PFSK-1 (cell line): ENCODE measurements around the gene CIAO2B.

Source experiments
- POLR2AphosphoS5 ChIP-seq: IDR thresholded peaks from 2 replicates; pipeline ENCODE4 v1.6.1; 2012; ENCODE audit warnings: low read depth, mild to moderate bottlenecking, control low read depth, low read length, moderate library complexity
- SIN3A ChIP-seq: IDR thresholded peaks from 2 replicates; pipeline ENCODE4 v1.6.1; 2012; ENCODE audit warnings: mild to moderate bottlenecking, low read length, moderate library complexity, borderline replicate concordance; ENCODE audit not compliant: insufficient read depth
- TF ChIP-seq, protein P1 (sequence below), 2 experiments: IDR thresholded peaks; 2 replicates each; pipeline versions ENCODE4 v1.6.1 to v1.8.0; 2011 to 2012; ENCODE audit warnings: low read depth in 2 of 2, low read length in 2 of 2, control low read depth in 1 of 2, inconsistent platforms in 1 of 2, mild to moderate bottlenecking in 1 of 2, moderate library complexity in 1 of 2; ENCODE audit not compliant: insufficient read depth in 1 of 2

DNA sequence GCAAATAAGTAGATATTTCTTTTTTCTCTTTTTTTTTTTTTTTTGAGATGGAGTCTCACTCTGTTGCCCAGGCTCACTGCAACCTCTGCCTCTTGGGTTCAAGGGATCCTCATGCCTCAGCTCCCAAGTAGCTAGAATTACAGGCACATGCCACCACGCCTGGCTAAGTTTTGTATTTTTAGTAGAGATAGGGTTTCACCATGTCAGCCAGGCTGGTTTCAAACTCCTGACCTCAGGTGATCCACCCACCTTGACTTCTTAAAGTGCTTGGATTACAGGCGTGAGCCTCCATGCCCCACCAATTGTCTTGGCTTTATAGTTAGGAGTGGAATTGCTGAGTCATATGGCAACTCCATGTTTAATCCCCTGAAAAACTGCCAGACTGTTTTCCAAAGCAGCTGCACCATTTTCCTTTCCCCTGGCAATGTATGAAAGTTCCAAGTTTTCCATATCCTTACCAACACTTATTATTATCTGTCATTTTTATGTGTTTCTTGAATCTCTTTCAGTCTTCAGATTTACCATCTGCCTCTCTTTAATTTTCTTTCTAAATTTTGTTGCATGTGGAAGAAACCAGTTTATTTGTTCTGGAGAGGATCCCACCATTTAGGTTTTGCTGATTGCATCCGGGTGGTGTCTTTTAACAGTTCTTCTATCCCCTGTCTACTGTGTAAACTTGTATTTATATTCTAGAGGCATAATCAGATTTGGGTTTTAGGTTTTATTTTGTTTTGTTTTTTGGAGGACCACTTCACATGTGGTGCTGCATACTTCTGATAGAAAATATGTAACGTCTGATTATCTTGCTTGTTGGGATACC, 17.0 kb upstream of the CIAO2B start:
- TF ChIP-seq, protein P1, sequence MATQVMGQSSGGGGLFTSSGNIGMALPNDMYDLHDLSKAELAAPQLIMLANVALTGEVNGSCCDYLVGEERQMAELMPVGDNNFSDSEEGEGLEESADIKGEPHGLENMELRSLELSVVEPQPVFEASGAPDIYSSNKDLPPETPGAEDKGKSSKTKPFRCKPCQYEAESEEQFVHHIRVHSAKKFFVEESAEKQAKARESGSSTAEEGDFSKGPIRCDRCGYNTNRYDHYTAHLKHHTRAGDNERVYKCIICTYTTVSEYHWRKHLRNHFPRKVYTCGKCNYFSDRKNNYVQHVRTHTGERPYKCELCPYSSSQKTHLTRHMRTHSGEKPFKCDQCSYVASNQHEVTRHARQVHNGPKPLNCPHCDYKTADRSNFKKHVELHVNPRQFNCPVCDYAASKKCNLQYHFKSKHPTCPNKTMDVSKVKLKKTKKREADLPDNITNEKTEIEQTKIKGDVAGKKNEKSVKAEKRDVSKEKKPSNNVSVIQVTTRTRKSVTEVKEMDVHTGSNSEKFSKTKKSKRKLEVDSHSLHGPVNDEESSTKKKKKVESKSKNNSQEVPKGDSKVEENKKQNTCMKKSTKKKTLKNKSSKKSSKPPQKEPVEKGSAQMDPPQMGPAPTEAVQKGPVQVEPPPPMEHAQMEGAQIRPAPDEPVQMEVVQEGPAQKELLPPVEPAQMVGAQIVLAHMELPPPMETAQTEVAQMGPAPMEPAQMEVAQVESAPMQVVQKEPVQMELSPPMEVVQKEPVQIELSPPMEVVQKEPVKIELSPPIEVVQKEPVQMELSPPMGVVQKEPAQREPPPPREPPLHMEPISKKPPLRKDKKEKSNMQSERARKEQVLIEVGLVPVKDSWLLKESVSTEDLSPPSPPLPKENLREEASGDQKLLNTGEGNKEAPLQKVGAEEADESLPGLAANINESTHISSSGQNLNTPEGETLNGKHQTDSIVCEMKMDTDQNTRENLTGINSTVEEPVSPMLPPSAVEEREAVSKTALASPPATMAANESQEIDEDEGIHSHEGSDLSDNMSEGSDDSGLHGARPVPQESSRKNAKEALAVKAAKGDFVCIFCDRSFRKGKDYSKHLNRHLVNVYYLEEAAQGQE (IDR thresholded peaks at IDR 0.05; ENCODE audit: insufficient read depth in 1 of 2, low read depth in 2 of 2, low read length in 2 of 2), result no peak
- no peak for TF ChIP-seq POLR2AphosphoS5
- no peak for TF ChIP-seq SIN3A
